HG03064 (cell line): ENCODE results near the gene HORMAD2.
"Not testable (repeated sequence)": the region's sequence is repeated elsewhere in the genome, so short reads cannot be mapped to it uniquely, and the experiment has no call there.

Experiments used
- ATAC-seq: cut with Tn5 transposase; IDR thresholded peaks from one replicate; pipeline ENCODE4 v1.9.1; 2021; ENCODE audit warnings: low read depth; ENCODE audit not compliant: unreplicated experiment

Gene HORMAD2

GRCh38 chr22:30054764-30055069, 25.5 kb upstream of the HORMAD2 start:
- ATAC-seq = no peak

GRCh38 chr22:30056015-30056414, 24.2 kb upstream of the HORMAD2 start:
- no peak for ATAC-seq

GRCh38 chr22:30057375-30057774, 22.9 kb upstream of the HORMAD2 start:
- ATAC-seq = no peak

- not testable (repeated sequence) for ATAC-seq
Observed at GRCh38 chr22:30059346-30060020, 20.8 kb upstream of the HORMAD2 start.

GRCh38 chr22:30061094-30061493, 19.2 kb upstream of the HORMAD2 start:
- ATAC-seq = not testable (repeated sequence)

GRCh38 chr22:30062259-30062658, 18.0 kb upstream of the HORMAD2 start:
- ATAC-seq = no peak

- ATAC-seq = no peak
Observed at GRCh38 chr22:30062950-30063349, 17.3 kb upstream of the HORMAD2 start.

GRCh38 chr22:30064172-30064571, 16.1 kb upstream of the HORMAD2 start:
- no peak for ATAC-seq

- no peak for ATAC-seq
Observed at GRCh38 chr22:30073743-30074142, 6.5 kb upstream of the HORMAD2 start.

- no peak for ATAC-seq
Observed at GRCh38 chr22:30074147-30074546, 6.1 kb upstream of the HORMAD2 start.

GRCh38 chr22:30074994-30075393, 5.3 kb upstream of the HORMAD2 start:
- ATAC-seq = no peak

GRCh38 chr22:30077279-30077880, 2.9 kb upstream of the HORMAD2 start:
- ATAC-seq = no peak

- ATAC-seq = no peak
Observed at GRCh38 chr22:30078320-30079311, 1.6 kb upstream of the HORMAD2 start.

- no peak for ATAC-seq
Observed at GRCh38 chr22:30080805-30081204, 541 bp downstream of the HORMAD2 start.

GRCh38 chr22:30086496-30086895, 6.2 kb downstream of the HORMAD2 start:
- ATAC-seq = no peak

GRCh38 chr22:30087037-30087436, 6.8 kb downstream of the HORMAD2 start:
- ATAC-seq = not testable (repeated sequence)

GRCh38 chr22:30087611-30088010, 7.3 kb downstream of the HORMAD2 start:
- no peak for ATAC-seq

- ATAC-seq = no peak
Observed at GRCh38 chr22:30088468-30088867, 8.2 kb downstream of the HORMAD2 start.

GRCh38 chr22:30089655-30089974, 9.4 kb downstream of the HORMAD2 start:
- ATAC-seq = no peak

- no peak for ATAC-seq
Observed at GRCh38 chr22:30092686-30093085, 12.4 kb downstream of the HORMAD2 start.

GRCh38 chr22:30094804-30095203, 14.5 kb downstream of the HORMAD2 start:
- no peak for ATAC-seq

- no peak for ATAC-seq
Observed at GRCh38 chr22:30097861-30098260, 17.6 kb downstream of the HORMAD2 start.
